BJ (cell line): Measurements from ENCODE around the gene KANK2. TPM values are rescaled to one million over a fixed set of nuclear protein-coding genes. Genes with fewer than 3 reads are reported as not detected.

Experiments
- CTCF ChIA-PET: fragments of 350-600 bp; formaldehyde crosslinking; extraction: SDS; loops from one replicate; lab custom pipeline; 2021; ENCODE audit warnings: antibody characterized with exemption, inconsistent platforms; lab: Yijun Ruan, JAX
- POLR2A ChIA-PET: fragments of 300-600 bp; sonication (Branson Sonifier 250); formaldehyde crosslinking; extraction: SDS; loops from one replicate; lab custom pipeline; 2021; ENCODE audit warnings: antibody characterized with exemption; lab: Charles Lee
- DNase-seq: peaks from one replicate; pipeline ENCODE4 v3.0.0-alpha.2; 2011; ENCODE audit warnings: low read depth
- H3K27me3 ChIP-seq: 2 replicates; pipeline ENCODE4 v1.6.0; 2011; ENCODE audit warnings: low read length; ENCODE audit not compliant: control insufficient read depth, insufficient read depth
- H3K36me3 ChIP-seq: 2 replicates; pipeline ENCODE4 v1.5.1; 2011; ENCODE audit warnings: low read length; ENCODE audit not compliant: control insufficient read depth, insufficient read depth
- H3K4me3 ChIP-seq: 2 replicates; pipeline ENCODE4 v1.5.1; 2011; ENCODE audit warnings: low read depth, mild to moderate bottlenecking, control low read depth, low read length
- polyA plus RNA-seq: library from polyadenylated mRNA; depleted of rRNA; stranded (reverse); fragments of >200 nt; gene quantifications from 2 replicates; pipeline ENCODE4 v1.2.3, GENCODE V29; 2011
- TF ChIP-seq, protein P1 (sequence below): IDR thresholded peaks from 2 replicates; pipeline ENCODE4 v1.5.1; 2011; ENCODE audit warnings: low read depth, mild to moderate bottlenecking, control low read depth, inconsistent platforms, low read length, moderate library complexity; ENCODE audit not compliant: insufficient read depth

KANK2 gene
- polyA plus RNA-seq, 1 experiment = 176 TPM

DNA sequence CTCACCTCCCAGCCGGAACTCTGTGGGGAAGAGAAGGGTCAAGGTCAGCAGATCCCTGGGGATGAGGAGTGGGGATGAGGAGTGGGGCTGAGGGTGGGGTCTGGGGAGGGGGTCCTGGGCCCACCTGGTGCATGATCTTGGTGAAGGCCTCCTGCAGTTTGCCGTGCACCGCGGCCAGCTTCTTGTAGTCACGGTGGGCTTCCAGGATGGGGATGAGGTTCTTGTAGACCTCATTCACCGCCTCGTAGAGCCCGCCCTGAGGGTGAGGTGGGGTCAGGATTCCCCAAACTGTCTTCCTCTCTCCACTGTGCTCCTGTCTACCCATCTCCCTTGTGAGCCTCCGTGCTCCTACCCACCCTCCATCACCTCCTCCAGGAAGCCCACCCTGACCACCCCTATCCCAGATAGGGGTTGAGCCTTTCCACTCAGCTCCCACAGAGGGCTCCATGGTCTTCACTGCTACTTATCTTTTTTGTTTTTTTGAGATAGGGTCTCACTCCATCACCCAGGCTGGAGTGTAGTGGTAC, 6.8 kb upstream of the KANK2 start:
- no peaks in the 10 kb centered on the region for H3K27me3 ChIP-seq
- H3K4me3 ChIP-seq = no peak overlapping the region
- CTCF ChIA-PET = interaction anchor here (0.5 to 5.6 kb wide), 16 partner anchors 9 to 398 kb away, joined by 3 to 57 read pairs (median 5); no protein-coding TSS in a partner anchor
- TF ChIP-seq, protein P1, sequence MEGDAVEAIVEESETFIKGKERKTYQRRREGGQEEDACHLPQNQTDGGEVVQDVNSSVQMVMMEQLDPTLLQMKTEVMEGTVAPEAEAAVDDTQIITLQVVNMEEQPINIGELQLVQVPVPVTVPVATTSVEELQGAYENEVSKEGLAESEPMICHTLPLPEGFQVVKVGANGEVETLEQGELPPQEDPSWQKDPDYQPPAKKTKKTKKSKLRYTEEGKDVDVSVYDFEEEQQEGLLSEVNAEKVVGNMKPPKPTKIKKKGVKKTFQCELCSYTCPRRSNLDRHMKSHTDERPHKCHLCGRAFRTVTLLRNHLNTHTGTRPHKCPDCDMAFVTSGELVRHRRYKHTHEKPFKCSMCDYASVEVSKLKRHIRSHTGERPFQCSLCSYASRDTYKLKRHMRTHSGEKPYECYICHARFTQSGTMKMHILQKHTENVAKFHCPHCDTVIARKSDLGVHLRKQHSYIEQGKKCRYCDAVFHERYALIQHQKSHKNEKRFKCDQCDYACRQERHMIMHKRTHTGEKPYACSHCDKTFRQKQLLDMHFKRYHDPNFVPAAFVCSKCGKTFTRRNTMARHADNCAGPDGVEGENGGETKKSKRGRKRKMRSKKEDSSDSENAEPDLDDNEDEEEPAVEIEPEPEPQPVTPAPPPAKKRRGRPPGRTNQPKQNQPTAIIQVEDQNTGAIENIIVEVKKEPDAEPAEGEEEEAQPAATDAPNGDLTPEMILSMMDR = no peak
- peaks cover 10% of the 10 kb centered on the region for H3K36me3 ChIP-seq
- DNase-seq = no peak
- POLR2A ChIA-PET = no interaction called here

DNA sequence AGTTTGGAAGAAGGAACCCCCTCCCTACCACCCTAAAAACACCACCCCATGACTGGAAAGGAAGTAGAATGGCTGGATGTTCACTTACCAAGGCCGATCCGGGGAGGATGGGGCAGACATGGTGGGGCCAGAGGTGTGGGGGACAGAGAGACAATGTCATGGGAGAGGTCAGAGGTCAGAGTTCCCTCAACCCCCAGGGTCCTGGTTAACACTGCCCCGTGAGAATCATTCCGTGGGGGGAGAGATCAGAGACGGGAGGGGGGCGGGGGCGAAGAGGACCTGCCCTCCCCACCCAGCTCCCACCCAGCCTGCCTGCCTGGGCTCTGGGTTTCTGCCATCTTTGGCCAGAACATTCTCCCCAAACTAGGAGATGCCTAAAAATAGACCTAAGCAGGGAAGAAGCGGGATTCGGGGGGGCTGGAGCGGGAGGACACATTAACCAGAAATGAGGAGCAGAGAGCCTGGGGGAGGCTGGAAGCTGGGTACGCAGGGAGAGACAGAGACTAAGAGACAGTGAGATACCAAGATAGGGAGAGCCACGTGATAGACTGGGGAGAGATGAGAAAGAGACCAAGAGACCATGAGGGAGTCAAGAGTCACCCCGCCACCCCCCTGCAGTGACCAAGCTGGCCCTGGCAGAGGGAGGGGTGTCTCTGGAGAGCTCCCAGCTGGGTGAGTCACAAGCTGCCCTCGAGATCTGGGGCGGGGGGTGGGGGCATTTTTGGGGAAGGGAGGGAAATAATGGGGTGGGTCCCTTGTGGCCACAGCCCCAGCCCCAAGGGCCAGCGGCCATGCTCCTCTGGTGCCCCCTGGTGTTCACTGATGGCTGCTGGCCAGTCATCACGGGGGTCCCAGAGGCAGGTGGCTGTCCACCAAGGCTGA, 6.1 kb upstream of the KANK2 start:
- Histone ChIP-seq H3K36me3 (peaks cover 6% of the 10 kb centered on the region; the same call in 1 of the 2 replicates), H3K27me3 (no peaks in the 10 kb centered on the region), H3K4me3 (no peak overlapping the region)
- peak; percentile 57 for DNase-seq
- ChIA-PET POLR2A (interaction anchor here (0.7 kb wide), 1 partner anchor 77 kb away, joined by 26 read pairs; no protein-coding TSS in a partner anchor), CTCF (interaction anchor here (0.5 to 5.6 kb wide), 19 partner anchors 26 to 399 kb away, joined by 3 to 57 read pairs (median 5); no protein-coding TSS in a partner anchor)
- TF ChIP-seq, protein P1 = peak; percentile 97

DNA sequence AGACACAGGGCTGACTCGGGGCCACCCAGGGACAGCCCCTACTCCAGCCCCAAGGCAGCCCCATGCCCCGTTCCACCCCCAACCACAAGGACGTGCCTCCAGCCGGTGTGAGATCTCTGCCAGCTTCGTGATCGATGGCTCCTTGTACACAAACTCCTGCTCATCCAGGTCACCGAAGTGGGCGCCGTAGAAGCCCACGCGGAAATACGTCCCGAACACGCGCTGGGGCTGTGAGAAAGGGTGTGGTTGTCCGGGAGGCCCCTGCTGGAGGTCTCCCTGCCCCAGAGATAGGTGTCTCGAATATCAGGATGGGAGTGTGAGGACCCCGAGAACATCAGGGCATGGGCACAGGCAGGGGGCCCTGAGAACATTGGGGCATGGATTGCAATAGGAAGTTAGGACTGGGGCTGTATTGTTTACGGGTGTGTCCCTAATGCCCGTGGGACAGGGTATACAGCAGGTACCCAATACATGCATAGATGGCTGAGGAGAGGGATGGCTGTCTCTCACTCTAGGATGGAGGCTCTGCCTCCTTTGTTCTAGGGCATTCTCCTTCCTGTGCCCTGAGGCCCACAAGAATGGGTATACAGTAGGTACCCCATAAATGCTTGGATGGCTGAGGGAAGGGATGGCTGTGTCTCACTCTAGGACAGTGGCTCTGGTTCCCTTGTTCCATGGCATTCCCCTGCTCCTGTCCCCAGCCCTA, 5.3 kb upstream of the KANK2 start:
- DNase-seq = no peak
- ChIA-PET POLR2A (no interaction called here), CTCF (interaction anchor here (0.9 to 5.6 kb wide), 10 partner anchors 28 to 117 kb away, joined by 3 to 57 read pairs (median 5); no protein-coding TSS in a partner anchor)
- Histone ChIP-seq H3K4me3 (no peak overlapping the region), H3K27me3 (no peaks in the 10 kb centered on the region), H3K36me3 (peaks cover 6% of the 10 kb centered on the region; the same call in 1 of the 2 replicates)
- TF ChIP-seq, protein P1 = no peak

DNA sequence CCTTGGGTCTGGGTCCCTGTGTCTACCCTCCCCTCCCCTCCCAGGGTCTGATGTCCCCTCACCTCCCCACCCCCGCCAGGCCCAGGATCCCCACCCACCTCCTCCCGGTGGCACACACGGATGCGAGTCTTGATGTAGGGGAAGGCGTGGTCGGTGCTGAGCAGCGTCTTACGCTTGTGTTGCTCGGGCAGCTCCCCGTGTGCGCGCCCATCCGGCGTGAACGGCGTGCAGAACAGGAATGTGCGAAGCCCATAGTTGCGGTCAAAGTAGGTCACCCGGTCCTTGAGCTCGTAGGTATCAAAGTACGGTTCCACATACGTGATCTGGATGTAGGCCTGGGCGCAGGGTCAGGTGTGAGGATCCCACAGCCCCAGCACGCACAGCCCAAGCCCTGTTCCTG, 4.4 kb upstream of the KANK2 start:
- Histone ChIP-seq H3K4me3 (no peak overlapping the region), H3K27me3 (no peaks in the 10 kb centered on the region), H3K36me3 (peaks cover 6% of the 10 kb centered on the region; the same call in 1 of the 2 replicates)
- TF ChIP-seq, protein P1 = no peak
- ChIA-PET CTCF (interaction anchor here (1.1 to 5.6 kb wide), 2 partner anchors 64 to 75 kb away, joined by 3 to 57 read pairs; no protein-coding TSS in a partner anchor), POLR2A (no interaction called here)
- DNase-seq = no peak

DNA sequence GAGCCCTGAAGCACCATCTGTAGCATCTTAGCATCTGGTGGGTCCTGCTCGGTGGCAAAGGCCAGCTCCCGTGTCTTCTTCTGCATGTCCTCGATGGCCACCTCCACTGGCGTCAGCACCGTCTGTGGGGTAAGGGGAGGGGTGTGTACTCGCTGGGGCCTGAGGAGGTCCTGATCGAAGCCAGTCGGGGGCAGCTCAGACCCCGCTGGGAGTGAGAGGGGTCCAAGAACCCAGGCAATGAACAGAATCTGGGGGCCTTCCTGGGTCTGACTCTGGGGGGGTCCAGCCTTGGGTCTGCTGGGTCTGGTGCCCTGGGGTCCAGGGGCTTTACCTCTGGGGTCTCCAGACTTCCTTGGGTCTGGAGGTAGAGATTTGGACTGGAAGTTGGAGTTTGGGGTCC, 3.6 kb upstream of the KANK2 start:
- ChIA-PET CTCF (interaction anchor here (1.2 to 5.6 kb wide), 2 partner anchors 63 to 70 kb away, joined by 3 to 57 read pairs; no protein-coding TSS in a partner anchor), POLR2A (no interaction called here)
- peaks cover 6% of the 10 kb centered on the region; the same call in 1 of the 2 replicates for H3K36me3 ChIP-seq
- no peaks in the 10 kb centered on the region for H3K27me3 ChIP-seq
- no peak overlapping the region for H3K4me3 ChIP-seq
- TF ChIP-seq, protein P1 = no peak
- no peak for DNase-seq
